Effector CD8-positive, alpha-beta T cell (primary cell): Measurements from ENCODE around the gene CEMIP.

Source experiments
- DNase-seq: peaks from one replicate; lab custom pipeline; 2025; lab: John Stamatoyannopoulos, UW

The CEMIP gene

DNA sequence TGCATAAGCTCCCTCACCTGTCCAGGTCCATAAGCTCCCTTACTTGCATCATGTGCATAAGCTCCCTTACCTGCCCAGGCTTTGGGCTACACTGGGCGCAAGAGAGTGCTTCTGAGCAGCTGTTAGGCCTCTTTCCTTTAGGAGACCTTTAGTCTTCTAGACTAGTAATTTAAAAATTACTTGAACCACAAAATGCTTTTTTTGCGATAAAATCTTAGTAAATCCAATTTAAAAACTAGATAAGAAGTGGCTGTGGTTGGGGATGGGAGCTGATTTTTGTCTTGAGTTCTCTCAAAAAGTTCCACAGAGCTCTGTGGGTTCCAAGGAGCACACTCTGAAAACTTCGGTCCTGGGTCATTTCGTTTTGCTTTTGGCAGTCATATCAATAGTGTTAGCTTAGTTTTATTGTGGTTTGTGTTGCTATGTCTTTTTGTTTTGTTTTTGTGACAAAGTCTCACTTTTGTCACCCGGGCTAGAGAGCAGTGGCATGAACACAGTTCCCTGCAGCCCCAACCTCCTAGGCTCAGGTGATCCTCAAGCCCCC lies 6.7 kb downstream of the CEMIP start:
- no peak for DNase-seq

- DNase-seq = no peak
These were observed 8.1 kb downstream of the CEMIP start for GRCh38 chr15:80787316-80787715.

- DNase-seq = no peak
These were observed 9.4 kb downstream of the CEMIP start for GRCh38 chr15:80788536-80788935.

GRCh38 chr15:80789296-80789695 lies 10.1 kb downstream of the CEMIP start:
- DNase-seq = no peak

GRCh38 chr15:80789796-80790195 lies 10.6 kb downstream of the CEMIP start:
- no peak for DNase-seq

GRCh38 chr15:80790236-80790635 lies 11.1 kb downstream of the CEMIP start:
- no peak for DNase-seq

- DNase-seq = no peak
These were observed 11.8 kb downstream of the CEMIP start for GRCh38 chr15:80791004-80791403.

GRCh38 chr15:80796407-80796806 lies 17.2 kb downstream of the CEMIP start:
- DNase-seq = no peak

GRCh38 chr15:80798911-80799310 lies 19.7 kb downstream of the CEMIP start:
- DNase-seq = no peak

DNA sequence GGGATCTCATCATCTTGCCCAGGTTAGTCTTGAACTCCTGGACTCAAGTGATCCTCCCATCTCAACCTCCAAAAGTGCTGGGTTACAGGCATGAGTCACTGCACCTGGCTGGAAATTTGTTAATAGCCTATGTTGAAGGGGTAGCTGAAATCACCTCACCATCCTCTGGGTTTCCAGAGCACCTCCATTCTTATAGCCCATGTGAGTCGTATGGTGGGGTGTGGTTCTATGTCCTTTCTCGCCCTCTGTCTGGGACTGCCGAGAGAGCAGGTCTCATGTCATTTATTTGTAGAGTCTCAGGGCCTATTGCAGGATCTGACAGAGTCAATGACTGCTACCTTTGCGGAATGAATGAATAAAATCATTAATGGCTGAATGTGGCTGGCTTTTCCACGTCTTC lies 20.9 kb downstream of the CEMIP start:
- DNase-seq = no peak

DNA sequence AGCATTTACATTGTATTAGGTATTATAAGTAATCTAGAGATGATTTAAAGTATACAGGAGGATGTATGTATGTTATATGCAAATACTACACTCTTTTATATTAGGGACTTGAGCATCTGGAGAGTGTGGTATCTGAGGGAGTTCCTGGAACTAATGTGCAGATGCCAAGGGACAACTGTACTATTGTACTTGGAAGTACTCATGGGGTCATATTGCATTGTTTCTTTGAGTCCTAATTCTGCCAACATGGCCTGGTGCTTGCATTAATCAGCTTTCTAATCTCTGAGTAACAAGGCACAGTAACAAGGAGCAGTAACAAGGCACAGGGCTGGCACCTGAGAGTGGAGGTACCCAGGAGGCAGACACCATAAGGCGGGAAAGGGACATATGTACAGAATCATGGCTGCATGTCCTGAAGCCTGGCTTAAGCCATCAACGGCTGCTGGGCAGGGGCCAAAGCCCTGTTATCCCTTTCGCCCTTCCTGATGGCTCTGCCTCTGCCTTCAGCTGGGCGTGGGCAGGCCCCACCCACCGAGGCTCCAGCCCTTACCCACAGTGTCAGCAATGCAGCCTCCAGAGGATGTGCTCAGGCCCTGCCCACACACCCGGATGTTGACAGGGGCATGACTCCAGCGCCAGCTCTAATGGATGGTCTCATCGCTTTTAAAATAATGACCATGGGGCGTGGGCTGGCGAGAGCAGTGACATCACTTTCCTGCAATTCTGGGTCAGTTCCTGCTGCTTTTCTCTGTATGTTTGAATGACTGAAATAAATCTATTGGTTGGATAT lies 22.9 kb downstream of the CEMIP start:
- DNase-seq = no peak

GRCh38 chr15:80803580-80804525 lies 24.7 kb downstream of the CEMIP start:
- DNase-seq = no peak

GRCh38 chr15:80804970-80805495 lies 25.9 kb downstream of the CEMIP start:
- DNase-seq = no peak

DNA sequence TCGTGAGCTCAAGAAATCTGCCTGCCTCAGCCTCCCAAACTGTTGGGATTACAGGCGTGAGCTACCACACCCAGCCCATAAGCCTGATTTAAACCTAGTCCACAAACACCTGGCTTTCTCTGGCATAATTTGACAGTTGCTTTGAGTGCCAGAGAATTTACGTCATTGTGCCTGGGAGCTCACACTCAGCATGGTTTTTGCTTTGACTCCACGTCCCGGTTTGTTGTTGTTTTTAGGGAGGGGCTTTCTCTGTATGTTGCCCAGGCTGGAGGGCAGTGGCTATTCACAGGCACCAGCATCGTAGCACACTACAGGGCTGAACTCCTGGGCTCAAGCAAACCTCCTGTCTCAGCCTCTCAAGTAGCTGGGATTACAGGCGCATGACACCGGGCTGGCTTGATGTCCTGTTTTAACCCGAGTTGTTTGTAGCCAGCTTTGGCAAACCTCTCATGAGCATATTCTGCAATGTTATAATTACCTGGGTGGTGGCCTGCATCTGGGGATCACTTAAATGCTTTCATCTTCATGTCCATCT lies 32.7 kb downstream of the CEMIP start:
- DNase-seq = no peak

- no peak for DNase-seq
These were observed 35.9 kb downstream of the CEMIP start for GRCh38 chr15:80815106-80815505.

DNA sequence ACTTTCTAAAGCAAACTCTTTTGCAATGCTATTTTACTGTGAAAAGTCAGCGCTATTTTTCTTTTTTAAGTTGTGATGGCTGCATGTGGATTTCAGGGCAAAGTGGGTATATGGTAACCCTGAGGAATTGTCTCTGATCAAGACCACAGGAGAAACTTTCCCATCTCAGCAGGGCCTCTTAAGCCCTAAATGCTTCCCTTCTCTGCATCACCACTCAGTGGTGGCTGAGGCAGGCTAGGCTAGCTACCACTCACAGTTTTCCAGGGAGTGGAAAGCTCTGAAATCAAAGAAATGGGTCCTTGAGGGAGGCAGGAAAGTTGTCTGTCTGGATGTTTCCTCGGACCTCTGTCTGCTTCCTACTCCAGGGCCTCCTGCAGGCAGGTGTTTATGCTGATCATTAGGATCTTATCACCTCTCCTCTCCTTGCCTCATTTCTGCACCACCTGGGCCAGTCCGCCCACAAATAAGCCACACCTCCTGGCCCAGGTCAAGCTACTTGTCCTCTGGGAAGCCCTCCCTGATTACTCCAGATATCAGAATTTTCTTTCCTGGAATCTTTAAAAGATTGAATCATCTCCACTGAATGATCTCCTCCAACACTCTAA lies 37.0 kb downstream of the CEMIP start:
- no peak for DNase-seq

- no peak for DNase-seq
These were observed 37.8 kb downstream of the CEMIP start for GRCh38 chr15:80816936-80817335.

- no peak for DNase-seq
These were observed 38.7 kb downstream of the CEMIP start for GRCh38 chr15:80817901-80818300.

DNA sequence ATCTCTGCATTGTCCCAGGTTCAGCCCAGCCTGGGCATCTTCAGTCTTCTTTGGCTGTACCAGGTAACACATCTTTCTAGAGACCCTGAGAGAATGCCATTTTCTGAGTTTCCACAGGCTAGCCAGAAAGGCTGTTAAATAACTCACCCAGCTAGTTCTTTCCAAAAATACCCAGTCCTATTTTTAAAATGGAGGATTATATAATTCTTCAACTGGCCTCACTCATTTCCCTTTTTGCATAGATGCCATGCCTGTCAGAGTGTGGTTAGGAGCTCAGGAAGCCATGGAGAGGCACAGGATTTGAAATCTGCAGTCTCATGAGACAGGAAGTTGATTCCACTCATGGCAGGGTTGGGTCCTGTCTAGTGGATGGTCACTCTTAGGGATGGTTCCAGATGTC lies 39.8 kb downstream of the CEMIP start:
- no peak for DNase-seq

DNA sequence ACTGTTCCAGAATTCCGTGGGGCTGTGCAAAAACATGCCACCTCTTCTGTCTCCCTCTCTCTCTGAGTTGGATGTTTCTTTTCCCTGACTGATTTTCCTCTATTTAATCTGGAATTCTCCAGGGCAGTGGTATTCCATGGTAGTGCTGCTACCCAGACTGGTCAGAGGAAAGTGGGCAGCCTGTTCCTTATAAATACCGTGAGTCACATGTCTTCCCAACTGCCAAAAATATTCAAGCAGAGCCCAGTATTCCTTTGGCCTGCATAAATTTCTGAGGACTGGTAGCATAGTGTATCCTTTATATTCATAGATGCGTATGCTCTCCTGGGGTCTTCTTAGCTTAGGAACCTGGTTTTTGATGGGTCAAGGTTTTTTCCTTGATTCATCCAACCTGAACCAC lies 40.9 kb downstream of the CEMIP start:
- DNase-seq = no peak

GRCh38 chr15:80822256-80822655 lies 43.1 kb downstream of the CEMIP start:
- DNase-seq = no peak

DNA sequence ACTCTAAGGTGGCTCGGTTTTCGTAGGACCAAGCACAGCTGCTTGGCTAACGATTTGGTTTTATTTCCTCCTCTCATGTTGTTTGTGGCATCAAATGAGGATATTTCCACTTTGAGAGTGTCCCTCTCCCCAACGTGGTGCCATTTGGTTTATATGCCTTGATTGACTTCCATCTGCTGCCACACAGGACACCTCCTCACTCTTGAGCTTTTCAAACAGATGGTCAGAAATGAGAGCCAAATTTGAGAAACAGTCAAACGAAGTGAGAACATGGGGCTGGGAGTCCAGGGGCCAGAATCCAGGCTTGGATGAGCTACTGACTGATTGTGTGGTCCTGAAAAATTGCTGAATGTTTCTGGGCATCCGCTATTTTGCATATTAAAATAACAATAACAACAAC lies 43.5 kb downstream of the CEMIP start:
- no peak for DNase-seq
